ENCODE measurements around the gene ATP4A. TPM values are rescaled to one million over a fixed set of nuclear protein-coding genes. Genes with fewer than 3 reads are reported as not detected.

Gene ATP4A
- total RNA-seq, 1 experiment from 2014 or later, result not detected

- no peaks in the 10 kb centered on the region for H3K9me3 Mint-ChIP-seq (ENCODE audit: unreplicated experiment)
- DNase-seq (ENCODE audit: unreplicated experiment), result no peak
- no peaks in the 10 kb centered on the region for H3K36me3 Mint-ChIP-seq (ENCODE audit: insufficient read depth, unreplicated experiment)
- H3K4me3 Mint-ChIP-seq (ENCODE audit: unreplicated experiment), result no peak overlapping the region
- no TSS peak for BruUV-seq (replicated peaks)
- ChIA-PET POLR2A (interaction anchor here (0.7 kb wide), 1 partner anchor 270 kb away, joined by 3 read pairs; no protein-coding TSS in a partner anchor), CTCF (interaction anchor here (0.6 to 1.5 kb wide), 3 partner anchors 14 to 44 kb away, joined by 3 to 5 read pairs (median 4); no protein-coding TSS in a partner anchor)
- no peaks in the 10 kb centered on the region for H3K4me1 Mint-ChIP-seq (ENCODE audit: insufficient read depth, unreplicated experiment)
- TF ChIP-seq CTCF (IDR thresholded peaks at IDR 0.05; ENCODE audit: unreplicated experiment), result no peak
- intact Hi-C loops (cut with micrococcal nuclease), result no loop called here
- peaks cover 24% of the 10 kb centered on the region for H3K27me3 Mint-ChIP-seq (ENCODE audit: insufficient read depth, unreplicated experiment)
- H3K27ac Mint-ChIP-seq (ENCODE audit: low read depth, unreplicated experiment), result no peak overlapping the region
Observed at GRCh38 chr19:35534803-35535480, 28.5 kb downstream of the ATP4A start.

- intact Hi-C loops (cut with micrococcal nuclease), result no loop called here
- H3K4me3 Mint-ChIP-seq (ENCODE audit: unreplicated experiment), result no peak overlapping the region
- no peaks in the 10 kb centered on the region for H3K9me3 Mint-ChIP-seq (ENCODE audit: unreplicated experiment)
- peaks cover 24% of the 10 kb centered on the region for H3K27me3 Mint-ChIP-seq (ENCODE audit: insufficient read depth, unreplicated experiment)
- peaks cover 1% of the 10 kb centered on the region for H3K4me1 Mint-ChIP-seq (ENCODE audit: insufficient read depth, unreplicated experiment)
- BruUV-seq (replicated peaks), result no TSS peak
- POLR2A ChIA-PET, result no interaction called here
- H3K27ac Mint-ChIP-seq (ENCODE audit: low read depth, unreplicated experiment), result no peak overlapping the region
- DNase-seq (ENCODE audit: unreplicated experiment), result no peak
- CTCF ChIA-PET, result no interaction called here
- TF ChIP-seq CTCF (IDR thresholded peaks at IDR 0.05; ENCODE audit: unreplicated experiment), result no peak
- H3K36me3 Mint-ChIP-seq (ENCODE audit: insufficient read depth, unreplicated experiment), result no peaks in the 10 kb centered on the region
Observed at GRCh38 chr19:35533822-35534392, 29.6 kb downstream of the ATP4A start.

GRCh38 chr19:35533201-35533821 lies 30.1 kb downstream of the ATP4A start, which contains the start of gene GAPDHS:
Gene GAPDHS (plus strand): TSS chr19:35533456. CDS start chr19:35533528, 72 bp downstream.
- Mint-ChIP-seq H3K4me1 (ENCODE audit: insufficient read depth, unreplicated experiment) (peaks cover 7% of the 10 kb centered on the region), H3K4me3 (ENCODE audit: unreplicated experiment) (no peak within 1 kb of the TSS), H3K9me3 (ENCODE audit: unreplicated experiment) (no peaks in the 10 kb centered on the region), H3K27ac (ENCODE audit: low read depth, unreplicated experiment) (no peak within 1 kb of the TSS), H3K27me3 (ENCODE audit: insufficient read depth, unreplicated experiment) (peaks cover 24% of the 10 kb centered on the region), H3K36me3 (ENCODE audit: insufficient read depth, unreplicated experiment) (no peaks in the 10 kb centered on the region)
- intact Hi-C loops (cut with micrococcal nuclease), result no loop called here
- no peak for DNase-seq (ENCODE audit: unreplicated experiment)
- no peak for TF ChIP-seq CTCF (IDR thresholded peaks at IDR 0.05; ENCODE audit: unreplicated experiment)
- ChIA-PET CTCF (no interaction called here), POLR2A (no interaction called here)
- no TSS peak for BruUV-seq (replicated peaks)

- H3K4me1 Mint-ChIP-seq (ENCODE audit: insufficient read depth, unreplicated experiment), result peaks cover 17% of the 10 kb centered on the region
- TF ChIP-seq CTCF (IDR thresholded peaks at IDR 0.05; ENCODE audit: unreplicated experiment), result no peak
- POLR2A ChIA-PET, result interaction anchor here (0.6 to 1.0 kb wide), 2 partner anchors 13 to 84 kb away, joined by 4 to 5 read pairs; no protein-coding TSS in a partner anchor
- CTCF ChIA-PET, result interaction anchor here (0.9 to 1.3 kb wide), 6 partner anchors 11 to 54 kb away, joined by 3 to 5 read pairs (median 4); no protein-coding TSS in a partner anchor
- no TSS peak for BruUV-seq (replicated peaks)
- peaks cover 24% of the 10 kb centered on the region for H3K27me3 Mint-ChIP-seq (ENCODE audit: insufficient read depth, unreplicated experiment)
- H3K4me3 Mint-ChIP-seq (ENCODE audit: unreplicated experiment), result no peak overlapping the region
- H3K9me3 Mint-ChIP-seq (ENCODE audit: unreplicated experiment), result no peaks in the 10 kb centered on the region
- intact Hi-C loops (cut with micrococcal nuclease), result no loop called here
- H3K36me3 Mint-ChIP-seq (ENCODE audit: insufficient read depth, unreplicated experiment), result peaks cover 1% of the 10 kb centered on the region
- no peak for DNase-seq (ENCODE audit: unreplicated experiment)
- H3K27ac Mint-ChIP-seq (ENCODE audit: low read depth, unreplicated experiment), result no peak overlapping the region
Observed at GRCh38 chr19:35531291-35531690, 32.2 kb downstream of the ATP4A start.
